ENCODE results near the gene NPSR1.
"Not testable (repeated sequence)": the region's sequence is repeated elsewhere in the genome, so short reads cannot be mapped to it uniquely, and the experiment has no call there.

Gene NPSR1

DNA sequence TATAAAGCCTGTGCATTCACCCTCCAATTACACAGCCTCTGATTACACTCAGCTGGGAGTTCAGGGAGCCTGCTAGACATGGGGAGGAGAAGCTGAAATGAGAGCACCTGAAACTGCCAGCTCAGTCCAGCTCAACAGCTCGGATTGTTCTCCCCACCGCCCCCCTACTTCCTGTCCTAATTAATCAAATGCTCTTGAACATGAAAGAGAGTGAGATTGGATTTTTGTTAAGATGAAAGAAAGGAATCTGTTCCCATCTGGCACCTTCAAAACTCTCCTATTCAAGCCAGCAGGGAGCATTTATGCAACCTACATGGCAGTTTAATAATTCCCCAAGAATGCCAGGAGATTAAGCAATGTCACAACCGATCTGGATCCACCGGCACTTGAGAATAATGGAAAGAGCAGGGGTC, 98.0 kb downstream of the NPSR1 start:
- no peak for DNase-seq (ENCODE audit: low read depth in 1 of 2, low spot score in 1 of 2)

- no peak for DNase-seq (ENCODE audit: low read depth in 1 of 2, low spot score in 1 of 2)
Measured at GRCh38 chr7:34756691-34757090, 98.7 kb downstream of the NPSR1 start.

DNA sequence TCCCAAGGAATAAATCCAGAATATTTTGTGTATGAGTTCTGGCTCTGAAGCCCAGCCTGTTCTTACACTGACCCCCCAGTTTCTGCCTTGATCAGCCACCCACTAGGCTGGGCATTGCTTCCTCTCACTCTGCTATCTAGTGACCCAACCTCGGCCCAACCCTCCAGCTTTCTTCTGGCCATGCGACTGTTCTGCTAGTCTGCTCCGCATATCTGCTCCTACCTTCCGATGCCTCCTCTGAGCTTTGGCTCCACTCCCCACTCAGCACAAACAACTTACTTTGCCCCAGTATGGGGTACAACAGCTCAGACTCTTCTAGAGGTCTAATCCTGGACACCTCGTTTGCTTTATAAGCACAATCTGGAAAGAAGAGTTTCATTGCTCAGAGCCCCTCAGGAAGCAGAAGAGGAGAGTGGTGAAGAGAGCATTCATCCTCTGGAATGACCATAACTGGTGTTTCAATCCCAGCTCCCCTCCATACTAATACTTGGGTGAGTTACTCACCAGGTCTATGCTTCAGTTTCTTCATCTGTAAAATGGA, 99.6 kb downstream of the NPSR1 start:
- DNase-seq (ENCODE audit: low read depth in 1 of 2, low spot score in 1 of 2): no peak

DNA sequence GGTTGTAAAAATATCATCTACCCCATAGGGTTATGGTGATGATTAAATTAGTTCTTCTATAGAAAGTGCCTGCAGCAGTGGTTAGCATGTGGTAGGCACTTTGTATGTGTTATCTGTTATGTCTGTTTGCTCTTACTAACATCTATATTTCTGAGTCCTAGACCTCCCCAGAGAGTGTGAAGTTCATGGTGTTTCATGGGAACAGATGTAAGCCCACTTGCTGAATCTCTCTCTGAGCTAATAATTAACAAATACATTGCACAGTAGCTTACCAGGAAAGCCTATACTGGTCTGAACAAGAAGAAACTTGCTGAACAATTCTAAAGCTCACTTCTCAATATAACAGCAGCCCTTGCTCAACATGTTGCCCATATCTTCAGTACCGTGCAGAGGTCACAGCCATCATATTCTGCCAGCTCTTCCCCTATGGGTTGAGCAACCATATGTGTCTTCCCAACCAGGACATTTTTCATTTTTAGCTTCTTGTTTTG, 100.1 kb downstream of the NPSR1 start:
- no peak for DNase-seq (ENCODE audit: low read depth in 1 of 2, low spot score in 1 of 2)

DNA sequence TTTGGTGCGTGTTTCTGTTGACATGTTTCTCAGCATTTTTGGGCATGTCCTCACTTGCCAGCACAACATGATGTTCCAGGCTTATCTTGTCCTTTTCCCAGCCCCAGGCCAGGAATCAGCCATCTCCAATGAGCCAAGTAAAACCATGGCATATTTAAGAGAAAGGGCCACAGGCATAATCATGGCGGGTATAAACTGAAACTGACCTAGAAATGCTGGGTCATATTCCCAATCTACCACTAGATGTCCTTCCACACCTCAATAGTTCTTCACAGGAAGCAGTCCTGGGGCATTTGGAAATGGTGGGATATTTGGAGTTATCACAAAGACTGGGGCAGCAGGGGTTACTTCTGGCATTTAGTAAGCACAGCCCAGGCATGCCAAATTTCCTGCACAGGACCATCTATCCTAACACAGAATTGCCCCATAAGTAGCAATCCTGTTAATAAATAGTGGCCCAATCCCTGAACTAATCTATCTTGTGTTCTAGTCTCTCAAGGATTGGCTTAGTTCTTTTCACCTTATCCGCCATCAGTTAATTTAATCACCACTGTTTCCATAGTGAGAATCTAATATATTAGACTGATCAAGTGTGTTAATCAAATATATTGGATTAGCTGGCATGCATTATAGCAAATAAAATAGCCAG, 101.6 kb downstream of the NPSR1 start:
- DNase-seq (ENCODE audit: low read depth in 1 of 2, low spot score in 1 of 2): no peak

DNA sequence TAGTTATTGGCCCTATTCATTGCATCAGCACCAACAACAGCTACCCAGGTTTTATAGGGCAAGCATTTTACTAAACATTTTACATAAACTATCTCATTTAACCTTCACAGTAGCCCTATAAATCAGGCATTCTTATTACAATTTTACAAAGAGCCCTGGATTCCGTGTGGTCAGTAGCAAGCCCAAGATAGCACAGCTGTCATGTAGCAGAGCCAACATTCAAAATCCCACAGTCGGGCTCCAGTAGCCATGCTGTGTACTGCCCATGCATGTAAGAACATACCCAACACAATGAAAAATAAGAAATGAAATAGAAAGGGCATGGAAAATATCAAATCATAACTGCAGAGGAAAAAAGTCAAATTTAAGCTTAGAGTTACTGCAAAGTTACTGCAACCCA, 102.3 kb downstream of the NPSR1 start:
- DNase-seq (ENCODE audit: low read depth in 1 of 2, low spot score in 1 of 2): no peak

DNA sequence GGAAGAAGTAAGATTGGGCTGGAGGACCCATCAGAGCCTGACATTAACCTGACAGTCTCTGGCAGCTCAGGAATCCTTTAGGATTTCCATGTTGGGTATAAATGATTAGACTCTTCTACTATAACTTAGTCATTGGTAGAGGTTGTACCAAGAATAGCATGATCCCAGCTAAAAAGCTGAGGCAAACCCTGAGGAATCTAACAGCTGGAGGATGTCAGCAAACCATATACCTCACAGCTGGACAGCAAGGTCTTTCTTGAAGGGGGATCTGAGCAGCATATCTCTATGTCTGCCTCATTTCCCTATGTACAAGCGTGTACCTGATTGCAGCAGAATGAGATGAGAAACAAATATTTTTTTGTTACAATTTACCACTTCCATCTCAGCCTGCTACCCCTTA, 103.2 kb downstream of the NPSR1 start:
- DNase-seq (ENCODE audit: low read depth in 1 of 2, low spot score in 1 of 2): no peak

DNA sequence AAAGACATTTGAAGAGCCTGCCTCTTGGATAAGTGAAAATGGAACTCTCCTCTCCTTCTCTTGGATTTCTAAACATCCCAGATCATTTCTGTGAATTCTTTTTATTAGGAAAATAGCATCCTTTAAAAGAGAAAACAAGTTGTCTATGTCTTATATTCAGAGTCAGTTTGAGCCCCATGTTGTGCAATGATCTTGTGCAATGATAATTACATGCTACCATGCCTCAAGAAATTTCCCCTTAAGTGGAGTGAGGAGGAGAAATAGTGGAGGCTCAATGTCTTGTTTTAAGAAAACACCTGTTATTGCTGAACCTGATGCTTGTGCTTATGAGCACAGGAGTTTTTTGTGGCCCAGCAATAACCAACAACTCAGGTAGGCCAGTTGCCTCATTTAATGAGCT, 103.6 kb downstream of the NPSR1 start:
- no peak for DNase-seq (ENCODE audit: low read depth in 1 of 2, low spot score in 1 of 2)

DNA sequence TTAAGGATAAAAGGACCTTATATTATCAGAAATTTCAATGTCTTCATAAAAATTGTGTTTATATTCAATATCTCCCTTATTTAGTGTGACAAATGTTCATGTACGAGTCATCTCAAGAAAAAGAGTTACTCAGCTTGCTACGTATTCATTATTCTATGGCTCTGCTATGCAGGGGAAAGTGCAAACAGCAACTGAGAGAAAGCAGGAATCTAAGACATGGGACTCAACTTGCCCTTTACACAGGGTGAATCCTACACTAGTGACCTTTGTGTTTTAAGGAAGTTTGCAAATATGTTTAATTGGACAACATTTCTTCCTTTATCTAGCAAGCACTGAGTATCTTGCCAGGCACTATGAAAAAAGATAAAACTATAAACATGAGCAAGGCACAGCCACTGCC, 104.7 kb downstream of the NPSR1 start:
- no peak for DNase-seq (ENCODE audit: low read depth in 1 of 2, low spot score in 1 of 2)

- DNase-seq (ENCODE audit: low read depth in 1 of 2, low spot score in 1 of 2): no peak
Measured at GRCh38 chr7:34772296-34772938, 114.4 kb downstream of the NPSR1 start.

DNA sequence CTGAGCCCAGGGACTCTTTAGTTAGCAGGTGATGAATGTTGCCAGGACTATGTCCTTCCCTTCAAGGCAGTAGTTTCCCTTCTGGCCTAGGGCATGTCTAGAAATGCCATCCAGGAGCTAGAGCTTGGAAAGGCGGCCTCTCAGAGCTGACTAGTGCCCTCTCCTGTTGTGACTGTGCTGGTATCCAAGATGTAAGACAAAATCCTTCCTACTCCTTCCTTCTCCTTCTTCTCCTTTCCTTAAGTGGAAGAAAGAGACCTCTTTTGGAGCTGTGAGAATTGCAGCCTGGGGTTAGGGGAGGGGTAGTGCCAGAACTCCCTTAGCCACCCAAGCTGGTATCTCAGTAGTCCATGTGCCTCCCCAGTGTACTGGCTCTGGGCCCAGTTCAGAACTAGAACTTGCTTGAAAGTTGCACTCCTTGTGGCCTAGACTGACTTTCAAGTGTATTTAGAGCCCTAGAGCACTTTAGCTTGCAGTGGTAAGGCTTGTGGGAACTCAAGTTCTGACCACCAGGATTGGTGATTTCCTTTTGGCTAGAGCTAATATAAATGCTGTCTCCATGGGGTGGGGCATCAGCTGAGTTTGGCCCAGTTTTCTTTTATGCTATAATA, 118.8 kb downstream of the NPSR1 start:
- DNase-seq (ENCODE audit: low read depth in 1 of 2, low spot score in 1 of 2): no peak

GRCh38 chr7:34780546-34780945, 122.5 kb downstream of the NPSR1 start:
- no peak for DNase-seq (ENCODE audit: low read depth in 1 of 2, low spot score in 1 of 2)

DNA sequence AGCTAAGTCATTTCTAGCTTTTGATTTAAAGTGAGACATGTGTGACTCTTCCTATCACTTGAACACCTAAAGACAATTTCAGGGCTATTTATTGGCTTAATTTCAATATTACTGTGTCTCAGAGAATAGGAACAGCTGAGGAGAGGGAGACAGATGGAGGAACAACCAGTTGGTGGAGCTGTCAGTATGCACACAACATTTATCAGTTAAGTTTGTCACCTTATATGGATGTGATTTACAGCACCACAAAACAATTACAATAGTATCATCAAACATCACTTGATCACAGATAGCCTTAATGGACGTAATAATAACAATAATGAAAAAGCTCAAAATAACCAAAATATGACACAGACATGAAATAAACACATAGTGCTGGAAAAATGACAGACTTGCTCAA, 129.6 kb downstream of the NPSR1 start:
- no peak for DNase-seq (ENCODE audit: low read depth in 1 of 2, low spot score in 1 of 2)

DNA sequence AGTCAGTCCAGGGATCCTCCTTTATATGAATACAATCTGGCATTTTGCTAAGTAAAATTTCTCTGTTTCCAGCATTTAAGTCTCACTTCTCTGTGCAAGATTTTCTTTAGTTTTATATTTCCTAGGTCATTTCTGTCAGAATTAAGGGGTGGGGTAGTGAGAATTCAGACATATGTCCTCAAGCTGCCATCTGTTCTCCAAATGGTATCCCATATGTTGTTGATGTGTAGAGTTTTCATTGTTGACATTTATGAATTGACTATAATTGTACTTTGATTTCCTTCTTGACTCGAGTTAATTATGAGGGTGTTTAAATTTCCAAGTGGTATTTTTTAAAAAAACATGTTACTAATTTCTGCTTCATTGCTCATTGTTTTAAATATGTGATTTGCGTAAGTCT, 148.8 kb downstream of the NPSR1 start:
- no peak for DNase-seq (ENCODE audit: low read depth in 1 of 2, low spot score in 1 of 2)

GRCh38 chr7:34807548-34808340, 149.7 kb downstream of the NPSR1 start:
- no peak for DNase-seq (ENCODE audit: low read depth in 1 of 2, low spot score in 1 of 2)

GRCh38 chr7:34814203-34814842, 156.3 kb downstream of the NPSR1 start:
- DNase-seq (ENCODE audit: low read depth in 1 of 2, low spot score in 1 of 2): not testable (repeated sequence)

DNA sequence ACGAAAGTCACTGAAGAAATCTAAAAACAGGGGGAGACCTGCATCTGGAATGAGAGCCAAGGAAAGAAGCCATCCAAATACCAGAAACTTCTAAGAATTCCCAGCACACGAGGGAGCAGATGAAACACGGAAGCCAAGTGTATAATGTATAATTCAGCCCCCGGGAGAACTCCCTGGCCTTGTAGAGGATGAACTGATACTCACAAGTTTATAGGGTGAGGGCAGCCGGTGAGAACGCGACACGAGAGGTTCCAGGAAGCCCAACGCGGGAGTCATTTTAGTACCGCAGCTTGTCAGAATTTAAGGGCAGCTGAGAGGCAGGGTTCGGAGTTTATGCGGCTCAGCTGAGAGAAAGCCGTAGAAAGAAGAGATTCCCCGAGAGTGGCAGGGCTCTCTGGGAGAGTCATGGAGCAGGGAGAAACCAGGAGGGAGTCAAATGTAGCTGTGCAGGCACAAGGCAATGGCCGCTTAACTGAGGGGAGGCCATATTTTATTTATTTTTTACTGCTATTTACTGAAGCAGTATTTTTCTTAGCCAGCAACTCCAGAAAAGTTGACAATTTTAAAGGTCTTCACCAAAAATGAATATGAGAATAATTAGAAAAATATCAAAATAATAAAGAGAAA, 164.0 kb downstream of the NPSR1 start:
- DNase-seq (ENCODE audit: low read depth in 1 of 2, low spot score in 1 of 2): no peak

DNA sequence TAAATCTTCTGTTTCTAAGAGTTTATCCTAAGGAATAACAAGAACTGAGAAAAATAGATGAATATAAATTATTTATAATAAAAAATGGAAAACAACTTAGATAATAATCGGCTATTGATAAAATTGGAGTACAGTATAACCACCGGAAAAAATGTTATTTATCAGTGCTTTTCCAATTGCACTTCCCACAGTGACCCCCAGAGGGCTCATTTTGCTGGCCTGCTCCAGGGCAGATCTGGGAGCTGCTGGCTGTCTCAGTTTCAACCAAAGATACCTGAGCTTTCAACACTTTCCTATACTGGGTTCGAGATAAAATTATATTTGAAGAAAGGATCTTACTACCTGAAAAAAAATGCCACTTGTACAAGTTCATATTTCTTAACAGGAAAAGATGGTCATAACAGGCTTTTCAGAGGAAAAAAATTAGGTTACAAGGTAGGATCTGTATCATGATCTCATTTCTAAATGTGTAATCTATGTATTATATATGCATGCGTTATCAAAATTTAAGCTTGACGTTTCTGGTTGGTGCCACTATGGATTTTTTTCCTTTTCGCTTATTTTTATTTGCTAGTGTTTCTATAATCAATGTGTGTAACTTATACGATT, 165.7 kb downstream of the NPSR1 start:
- peak in 1 of 2 donors; percentile 4 for DNase-seq (ENCODE audit: low read depth in 1 of 2, low spot score in 1 of 2)

DNA sequence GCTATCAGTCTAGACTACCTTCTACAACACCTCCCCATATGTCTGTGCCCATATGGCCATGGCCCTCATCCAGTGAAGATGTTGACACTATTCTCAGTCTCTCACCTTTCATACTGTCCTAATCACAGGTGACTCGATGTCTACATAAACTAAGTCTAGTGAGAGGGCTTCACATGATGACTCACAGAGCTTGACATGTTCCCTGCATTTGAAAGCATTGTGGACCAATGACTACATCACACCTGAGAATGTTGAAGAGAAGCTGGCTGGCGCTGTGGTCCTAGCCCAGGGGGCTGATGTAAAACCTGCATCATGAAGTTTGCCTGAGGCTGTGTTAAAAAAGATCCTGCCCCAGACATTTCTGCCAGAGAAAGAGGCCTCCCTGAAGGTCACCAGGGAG, 167.2 kb downstream of the NPSR1 start:
- no peak for DNase-seq (ENCODE audit: low read depth in 1 of 2, low spot score in 1 of 2)

- DNase-seq (ENCODE audit: low read depth in 1 of 2, low spot score in 1 of 2): no peak
Measured at GRCh38 chr7:34830390-34830789, 172.4 kb downstream of the NPSR1 start.

Data from stimulated activated CD4-positive, alpha-beta T cell treated with anti-CD3 and anti-CD28 coated beads, Interleukin-15, amount 100 ng/mL, for 1 hour (primary cell).